Gastrocnemius medialis (tissue), 4 donors: Measurements from ENCODE around the gene DOK5. TPM values are rescaled to one million over a fixed set of nuclear protein-coding genes. Genes with fewer than 3 reads are reported as not detected.
A peak's percentile ranks its signal among the peaks of the same experiment; 100 is the strongest.

ENCODE experiments used
- ATAC-seq, 2 donors: fragments of 150-250 bp; one replicate each; pipeline ENCODE4 v1.9.1; 2016
- DNase-seq, 2 donors: peaks; one replicate each; pipeline ENCODE4 v3.0.0-alpha.2; 2019
- H3K27ac ChIP-seq, 4 donors: fragments of 200-600 bp; sonication (generic); 1 replicate in 1 of 4; 2 replicates in 3 of 4; pipeline ENCODE4 v1.5.1; 2016 to 2018; ENCODE audit warnings: mild to moderate bottlenecking in 2 of 4, moderate library complexity in 1 of 4
- H3K27me3 ChIP-seq, 3 donors: fragments of 200-600 bp; sonication (generic) in 2 of 3; 1 replicate in 1 of 3; 2 replicates in 2 of 3; pipeline versions ENCODE4 v1.5.1 to v1.6.0; 2016 to 2019; ENCODE audit warnings: mild to moderate bottlenecking in 1 of 3, moderate library complexity in 1 of 3
- H3K36me3 ChIP-seq, 2 donors: fragments of 200-600 bp; sonication (generic) in 1 of 2; one replicate each; pipeline ENCODE4 v1.5.1; 2017 to 2018
- H3K4me1 ChIP-seq, 2 donors: fragments of 200-600 bp; sonication (generic) in 1 of 2; one replicate each; pipeline ENCODE4 v1.5.1; 2016 to 2017; ENCODE audit warnings: mild to moderate bottlenecking in 2 of 2
- H3K4me3 ChIP-seq, 4 donors: fragments of 200-600 bp; sonication (generic) in 3 of 4; 1 replicate in 1 of 4; 2 replicates in 3 of 4; pipeline ENCODE4 v1.5.1; 2016 to 2019; ENCODE audit warnings: mild to moderate bottlenecking in 2 of 4
- H3K9me3 ChIP-seq, 3 donors: fragments of 200-600 bp; sonication (generic) in 2 of 3; 1 replicate in 1 of 3; 2 replicates in 2 of 3; pipeline ENCODE4 v1.5.1; 2016 to 2019
- CTCF ChIP-seq, 5 experiments: fragments of 450-650 bp in 3 of 5; fragments of 200-600 bp in 2 of 5; sonication (generic) in 2 of 5; IDR thresholded peaks in 4 of 5; conservative IDR thresholded peaks in 1 of 5; 1 replicate in 4 of 5; 2 replicates in 1 of 5; pipeline ENCODE4 v1.5.1; 2016 to 2019; ENCODE audit warnings: antibody characterized with exemption in 5 of 5, mild to moderate bottlenecking in 3 of 5, moderate library complexity in 3 of 5
- POLR2A ChIP-seq, 2 donors: fragments of 450-650 bp; IDR thresholded peaks; one replicate each; pipeline ENCODE4 v1.6.1; 2017; ENCODE audit warnings: antibody characterized with exemption in 2 of 2, mild to moderate bottlenecking in 2 of 2, moderate library complexity in 2 of 2
- in situ Hi-C, 4 donors: fragments of 200-750 bp; cut with MboI; loops; one replicate each; pipeline versions ENCODE4 v1.15.0 to v1.8.0; 2017; ENCODE audit warnings: low sequenced_read_pairs in 4 of 4
- intact Hi-C: fragments of 100-400 bp; cut with DNase I; formaldehyde crosslinking; loops from one replicate; pipeline ENCODE4 v1.15.1; 2023; ENCODE audit warnings: low total_unique reads
- total RNA-seq, 4 donors: library from RNA; depleted of rRNA; stranded (reverse); fragments of >200 nt; gene quantifications; one replicate each; pipeline versions ENCODE4 v1.1.0 to v1.2.3, GENCODE V29; 2016

DOK5 gene
- total RNA-seq, 4 donors from 2014 or later = 1.2 to 12.7 (median 7.4) TPM

DNA sequence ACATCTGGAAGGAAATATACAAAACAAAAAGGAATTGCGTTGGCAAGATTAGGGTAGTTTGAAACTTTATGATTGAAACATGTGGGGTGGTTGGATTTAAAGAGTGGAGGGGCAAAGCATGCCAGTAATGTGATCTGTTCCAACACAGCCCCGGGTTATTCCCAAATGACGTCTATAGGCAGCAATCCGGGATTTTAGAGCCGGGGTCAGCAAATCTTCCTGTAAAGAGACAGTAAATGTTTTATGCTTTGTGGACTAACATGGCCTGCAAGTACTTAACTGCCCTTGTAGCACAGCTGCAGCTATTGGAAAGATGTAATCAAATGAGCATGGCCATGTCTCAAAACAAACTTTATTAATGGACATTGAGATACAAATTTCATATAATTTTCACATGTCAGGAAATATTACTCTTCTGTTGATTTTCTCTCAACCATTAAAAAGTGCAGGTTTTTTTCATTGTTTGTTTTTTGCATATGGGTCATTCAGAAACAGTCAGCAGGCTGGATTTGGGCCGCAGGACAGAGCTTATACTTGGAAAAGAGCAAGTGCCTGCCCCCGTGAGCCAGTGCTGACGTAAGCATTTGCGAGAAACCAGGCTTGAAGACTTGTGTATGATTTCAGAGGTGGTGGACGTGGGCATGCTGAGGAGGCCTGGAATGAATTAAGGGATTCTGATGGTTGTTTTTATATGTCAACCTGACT is 136.5 kb downstream of the DOK5 start:
- Histone ChIP-seq H3K27ac (no peak overlapping the region), H3K4me1 (no peaks in the 10 kb centered on the region), H3K4me3 (no peak overlapping the region), H3K27me3 (no peaks in the 10 kb centered on the region), H3K36me3 (no peaks in the 10 kb centered on the region), H3K9me3 (no peaks in the 10 kb centered on the region)
- no peak for TF ChIP-seq POLR2A (IDR thresholded peaks at IDR 0.05)
- no peak for TF ChIP-seq CTCF (IDR thresholded peaks at IDR 0.05 in 4 of 5, conservative IDR thresholded peaks at IDR 0.05 in 1 of 5)
- DNase-seq (no peak), ATAC-seq (no peak)
- intact Hi-C loops (no loop called here), in situ Hi-C loops (no loop called here)

DNA sequence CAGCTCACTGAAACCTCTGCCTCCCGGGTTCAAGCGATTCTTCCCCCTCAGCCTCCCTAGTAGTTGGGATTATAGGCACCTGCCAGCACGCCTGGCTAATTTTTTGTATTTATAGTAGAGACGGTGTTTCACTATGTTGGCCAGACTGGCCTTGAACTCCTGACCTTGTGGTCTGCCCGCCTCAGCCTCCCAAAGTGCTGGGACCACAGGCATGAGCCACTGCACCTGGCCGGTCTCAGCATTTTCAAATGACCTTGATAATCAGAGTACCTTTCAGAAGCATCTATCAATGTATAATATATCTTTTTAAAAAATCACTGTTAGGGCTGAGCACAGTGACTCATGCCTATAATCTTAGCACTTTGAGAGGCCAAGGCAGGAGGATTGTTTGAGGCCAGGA is 143.0 kb downstream of the DOK5 start:
- intact Hi-C loops = no loop called here
- in situ Hi-C loops = no loop called here
- H3K4me1 ChIP-seq = peaks cover 6 to 13% of the 10 kb centered on the region in 2 donors
- no peak overlapping the region for H3K4me3 ChIP-seq
- no peak for TF ChIP-seq POLR2A (IDR thresholded peaks at IDR 0.05)
- TF ChIP-seq CTCF (IDR thresholded peaks at IDR 0.05 in 4 of 5, conservative IDR thresholded peaks at IDR 0.05 in 1 of 5) = no peak
- no peaks in the 10 kb centered on the region for H3K9me3 ChIP-seq
- no peaks in the 10 kb centered on the region for H3K36me3 ChIP-seq
- no peak for DNase-seq
- H3K27ac ChIP-seq = peak overlapping the region in 2 of 4 donors; percentile 75 to 81
- no peak for ATAC-seq
- H3K27me3 ChIP-seq = no peaks in the 10 kb centered on the region

DNA sequence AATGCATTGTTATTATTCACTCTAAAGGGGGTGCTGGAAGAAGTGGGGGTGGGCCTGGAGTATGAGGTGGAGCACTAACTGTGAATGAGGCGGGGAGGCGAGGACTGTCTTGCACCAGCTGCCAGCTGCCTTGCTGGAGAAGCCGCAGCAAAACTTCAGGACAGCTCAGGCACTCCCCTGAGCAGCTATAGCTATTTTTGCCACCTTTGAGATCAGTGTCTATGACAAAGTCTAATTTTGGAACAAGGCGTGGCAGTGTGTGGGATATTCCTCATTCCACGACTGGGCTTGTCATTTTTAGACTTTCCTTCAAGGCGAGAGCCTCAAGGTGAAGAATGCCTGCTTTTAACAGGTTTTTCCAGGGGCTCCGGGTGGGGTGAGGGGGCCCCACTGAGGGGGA is 143.8 kb downstream of the DOK5 start:
- ATAC-seq (peak; percentile 96 to 99), DNase-seq (peak; percentile 42 to 74)
- peak overlapping the region; percentile 75 to 82 (median 80) for H3K27ac ChIP-seq
- intact Hi-C loops (no loop called here), in situ Hi-C loops (no loop called here)
- no peaks in the 10 kb centered on the region for H3K36me3 ChIP-seq
- no peaks in the 10 kb centered on the region for H3K27me3 ChIP-seq
- H3K4me1 ChIP-seq = peaks cover 10 to 14% of the 10 kb centered on the region in 2 donors
- H3K4me3 ChIP-seq = peak overlapping the region in 3 of 4 donors; percentile 11 to 22 (median 19)
- H3K9me3 ChIP-seq = no peaks in the 10 kb centered on the region
- TF ChIP-seq POLR2A (IDR thresholded peaks at IDR 0.05) = no peak
- no peak for TF ChIP-seq CTCF (IDR thresholded peaks at IDR 0.05 in 4 of 5, conservative IDR thresholded peaks at IDR 0.05 in 1 of 5)

DNA sequence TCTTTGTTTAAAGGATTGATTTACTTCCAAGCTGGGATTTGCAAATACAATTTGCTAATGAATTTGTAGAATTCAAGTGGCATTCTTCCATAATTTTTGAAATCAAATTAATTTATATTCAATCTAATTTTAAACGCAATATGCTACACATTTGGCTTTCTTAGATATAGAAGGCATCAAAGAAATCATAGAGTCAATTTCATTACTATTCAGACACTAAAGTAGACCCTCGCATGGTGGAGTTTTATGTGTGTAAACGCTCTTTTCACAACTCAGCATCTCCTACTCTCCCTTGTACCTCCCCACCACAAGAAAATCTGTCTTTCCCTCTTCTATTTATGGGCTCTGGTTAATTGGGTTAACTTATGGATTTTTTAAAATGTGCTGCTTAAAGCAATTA is 144.3 kb downstream of the DOK5 start:
- Histone ChIP-seq H3K4me3 (peak overlapping the region in 2 of 4 donors; percentile 11 to 19), H3K27me3 (no peaks in the 10 kb centered on the region), H3K36me3 (no peaks in the 10 kb centered on the region), H3K4me1 (peaks cover 15 to 16% of the 10 kb centered on the region in 2 donors), H3K27ac (peak overlapping the region; percentile 75 to 82 (median 80)), H3K9me3 (no peaks in the 10 kb centered on the region)
- intact Hi-C loops = loop anchor here (10.0 kb wide), 1 partner anchor 145 kb away; the partner anchor contains the start of gene DOK5
- no peak for ATAC-seq
- in situ Hi-C loops = no loop called here
- TF ChIP-seq POLR2A (IDR thresholded peaks at IDR 0.05) (no peak), CTCF (IDR thresholded peaks at IDR 0.05 in 4 of 5, conservative IDR thresholded peaks at IDR 0.05 in 1 of 5) (no peak)
- DNase-seq = no peak
